EL (cell line): Measurements from ENCODE around the gene ZNF688.
A peak's percentile ranks its signal among the peaks of the same experiment; 100 is the strongest.

Source experiments
- DNase-seq: peaks from one replicate; pipeline ENCODE4 v3.0.0-alpha.2; 2016

The ZNF688 gene

DNA sequence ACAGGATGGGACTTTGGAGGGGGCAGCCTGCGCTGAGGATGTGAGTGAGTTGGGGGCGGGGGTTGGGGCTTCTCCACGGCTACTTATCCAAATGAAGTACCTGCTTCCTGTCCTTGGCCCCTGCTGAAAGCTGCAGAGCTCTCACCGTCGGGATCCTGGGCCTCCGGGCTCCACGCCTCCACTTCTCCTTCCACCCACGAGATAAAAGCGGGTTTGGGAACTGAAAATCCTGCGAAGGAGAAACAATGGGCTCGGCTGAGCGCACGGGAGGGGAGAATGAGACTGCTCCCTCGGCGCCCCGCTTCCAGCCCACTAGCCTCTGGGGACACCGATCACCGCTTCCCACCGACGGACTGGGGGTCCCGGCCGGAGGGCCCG is 13.5 kb upstream of the ZNF688 start:
- no peak for DNase-seq

GRCh38 chr16:30582611-30583340 is 11.3 kb upstream of the ZNF688 start:
- no peak for DNase-seq

DNA sequence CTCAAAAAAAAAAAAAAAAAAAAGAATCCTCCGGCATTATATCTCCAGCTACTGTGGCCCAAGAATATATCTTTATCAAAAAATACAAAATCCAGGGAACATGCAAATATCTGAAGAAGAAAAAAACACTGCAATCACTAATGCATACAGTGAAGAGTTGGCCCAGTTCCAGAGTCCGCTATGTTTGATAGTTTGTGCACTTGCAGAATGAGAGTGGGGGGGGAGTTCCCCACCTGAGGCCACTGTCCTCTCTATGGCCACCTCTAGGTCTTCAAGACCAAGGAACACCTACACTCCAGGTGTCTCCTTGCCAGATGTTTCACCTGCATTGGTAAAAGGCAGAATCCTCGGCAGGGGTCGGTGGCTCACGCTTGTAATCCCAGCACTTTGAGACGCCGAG is 9.9 kb upstream of the ZNF688 start:
- no peak for DNase-seq

DNA sequence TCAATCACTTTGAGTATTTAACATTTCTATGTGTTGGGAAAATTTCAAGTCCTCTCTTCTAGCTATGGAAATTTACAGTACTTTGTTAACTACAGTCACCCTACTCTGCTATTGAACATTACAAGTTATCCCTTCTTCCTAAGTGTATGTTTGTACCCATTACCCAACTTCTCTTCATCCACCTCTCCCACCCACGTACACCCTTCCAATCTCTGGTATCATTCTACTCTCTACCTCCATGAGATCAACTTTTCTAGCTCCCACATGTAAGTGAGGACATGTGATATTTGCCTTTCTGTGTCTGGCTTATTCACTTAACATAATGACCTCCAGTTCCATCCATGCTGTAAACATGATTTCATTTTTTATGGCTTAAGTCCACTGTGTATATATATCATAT is 3.2 kb upstream of the ZNF688 start:
- no peak for DNase-seq

DNA sequence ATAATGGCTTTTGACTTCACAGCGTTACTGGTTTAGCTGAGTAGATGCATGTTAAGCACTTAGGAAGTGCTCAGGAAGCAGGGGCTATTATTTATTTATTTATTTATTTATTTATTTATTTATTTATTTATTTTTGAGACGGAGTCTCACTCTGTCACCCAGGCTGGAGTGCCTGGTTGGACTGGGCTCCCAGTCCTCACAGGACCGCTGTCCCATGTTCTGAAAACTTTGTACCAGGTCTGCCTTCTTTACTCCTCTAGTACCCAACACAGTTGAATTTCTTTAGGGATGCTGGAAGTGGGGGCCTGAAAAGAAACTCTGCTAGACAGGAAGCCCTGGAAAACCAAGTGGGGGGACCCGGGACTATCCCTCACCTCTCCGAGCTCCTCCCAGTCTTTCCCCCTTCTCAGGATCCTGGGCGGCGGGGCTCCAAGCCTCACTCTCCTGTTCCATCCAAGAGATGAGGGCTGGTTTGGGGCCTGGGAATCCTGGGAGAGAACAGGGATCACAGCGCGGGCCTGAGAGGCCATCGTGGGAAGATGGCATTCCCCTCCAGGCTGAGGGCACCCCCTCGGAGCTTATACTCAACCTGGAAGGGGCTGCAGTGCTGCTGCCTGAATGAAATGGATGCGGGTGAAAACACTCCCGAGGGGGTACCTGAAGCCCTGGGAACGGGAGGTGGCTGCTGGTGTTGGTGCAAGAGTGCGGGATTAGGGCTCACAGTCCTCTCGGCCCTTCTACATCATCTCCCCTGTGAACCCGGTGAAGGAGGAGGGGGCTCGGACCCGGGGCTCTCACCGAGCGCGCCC is 674 bp downstream of the ZNF688 start:
- DNase-seq, result peak; percentile 18

DNA sequence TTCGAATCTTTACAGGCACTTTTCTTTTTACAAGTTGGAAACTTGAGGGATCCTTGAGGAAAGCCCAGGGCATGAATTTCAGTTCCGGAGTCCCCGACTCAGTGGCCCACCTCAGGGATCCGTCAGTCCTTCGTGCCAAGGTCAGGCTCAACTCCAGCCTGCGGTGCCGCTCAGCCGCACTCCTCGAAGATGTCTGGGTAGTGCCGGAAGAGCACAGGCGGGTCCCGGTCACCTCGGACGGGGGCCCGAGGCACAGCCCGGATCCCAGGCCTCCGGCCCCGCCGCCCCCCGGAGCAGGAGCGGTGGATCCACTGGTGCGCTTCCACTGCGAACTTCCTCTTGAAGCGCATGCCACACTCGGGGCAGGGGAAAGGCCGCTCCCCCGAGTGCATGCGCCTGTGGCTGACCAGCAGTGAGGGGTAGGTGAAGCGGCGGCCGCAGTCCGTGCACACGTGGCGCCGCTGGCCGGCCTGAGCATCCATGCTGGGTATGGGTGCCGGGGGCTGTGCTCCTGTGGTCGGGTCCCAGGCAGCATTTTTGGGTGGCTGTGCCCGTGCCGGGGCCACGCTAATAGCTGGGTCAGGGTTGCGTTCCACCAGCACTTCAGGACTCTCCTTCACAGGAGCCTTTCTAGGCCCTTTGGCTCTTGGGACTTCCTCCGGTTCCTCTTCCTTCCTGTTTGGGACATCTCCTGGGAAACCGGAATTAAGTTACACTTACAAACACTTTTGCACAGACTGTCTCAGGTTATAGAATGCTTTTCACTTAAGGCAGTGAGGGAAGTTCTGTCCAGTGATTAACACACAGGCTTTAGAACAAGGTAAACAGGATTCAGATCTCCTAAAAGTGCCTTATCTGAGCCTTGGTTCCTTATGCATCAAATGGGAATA is 1.5 kb downstream of the ZNF688 start:
- DNase-seq, result no peak

DNA sequence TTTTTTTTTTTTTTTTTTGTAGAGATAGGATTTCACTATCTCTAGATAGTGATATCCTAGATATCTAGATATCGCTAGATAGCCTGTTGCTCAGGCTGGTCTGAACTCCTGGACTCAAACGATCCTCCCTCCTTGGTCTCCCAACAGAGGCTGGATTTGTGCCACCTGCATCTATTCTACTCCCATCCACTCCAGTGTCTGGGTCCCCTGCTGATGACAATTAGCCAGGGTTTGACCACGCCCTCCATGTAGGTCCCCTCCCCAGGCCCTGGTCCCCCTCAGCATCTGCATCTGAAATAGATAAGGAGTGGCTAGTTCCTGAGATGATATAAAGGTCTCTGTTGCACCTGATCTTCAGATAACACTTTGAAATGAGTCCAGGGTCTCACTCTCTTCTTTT is 2.2 kb downstream of the ZNF688 start:
- DNase-seq, result no peak

GRCh38 chr16:30567991-30568638 is 3.4 kb downstream of the ZNF688 start:
- peak; percentile 68 for DNase-seq

GRCh38 chr16:30567160-30567990 is 4.1 kb downstream of the ZNF688 start:
- no peak for DNase-seq

DNA sequence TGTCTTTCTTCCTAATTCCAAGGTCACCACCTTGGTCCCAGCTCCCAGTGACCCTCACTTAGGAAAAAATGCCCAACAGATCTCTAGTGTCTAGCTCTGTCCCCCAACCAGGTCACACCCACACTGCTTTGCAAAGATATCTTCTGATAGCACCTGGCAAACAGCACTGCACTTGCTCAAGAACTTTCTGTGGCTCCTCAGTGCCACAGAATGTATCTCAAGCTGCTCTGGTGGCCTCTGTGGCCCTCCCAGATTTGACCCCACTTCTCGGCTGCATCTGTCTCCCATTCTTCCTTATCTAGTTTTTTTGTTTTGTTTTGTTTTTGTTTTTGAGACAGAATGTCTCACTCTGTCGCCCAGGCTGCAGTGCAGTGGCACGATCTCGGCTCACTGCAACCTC is 5.0 kb downstream of the ZNF688 start:
- DNase-seq, result no peak

DNA sequence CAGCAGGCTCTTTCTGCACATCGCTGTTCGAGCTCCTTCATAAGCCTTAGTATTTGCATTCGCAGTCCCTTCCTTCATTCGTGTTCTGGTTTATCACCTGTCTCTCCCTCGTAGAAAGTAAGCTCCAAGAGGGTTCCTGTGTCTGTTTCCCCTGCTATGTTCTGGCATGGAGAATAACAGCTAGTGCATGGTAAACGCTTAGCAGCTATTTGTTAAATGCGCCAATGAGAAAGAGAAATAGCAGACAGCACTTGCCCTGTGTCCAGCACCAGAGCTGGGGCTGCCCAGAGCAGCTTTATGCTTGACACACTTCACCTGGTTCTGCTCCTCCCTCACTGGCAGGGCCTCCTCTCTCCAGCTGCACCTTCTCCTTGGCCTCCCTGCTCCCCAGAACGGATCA is 5.5 kb downstream of the ZNF688 start:
- no peak for DNase-seq

GRCh38 chr16:30565526-30565925 is 6.0 kb downstream of the ZNF688 start:
- no peak for DNase-seq

GRCh38 chr16:30562021-30562420 is 9.5 kb downstream of the ZNF688 start:
- DNase-seq, result no peak

GRCh38 chr16:30561089-30561816 is 10.3 kb downstream of the ZNF688 start:
- no peak for DNase-seq

DNA sequence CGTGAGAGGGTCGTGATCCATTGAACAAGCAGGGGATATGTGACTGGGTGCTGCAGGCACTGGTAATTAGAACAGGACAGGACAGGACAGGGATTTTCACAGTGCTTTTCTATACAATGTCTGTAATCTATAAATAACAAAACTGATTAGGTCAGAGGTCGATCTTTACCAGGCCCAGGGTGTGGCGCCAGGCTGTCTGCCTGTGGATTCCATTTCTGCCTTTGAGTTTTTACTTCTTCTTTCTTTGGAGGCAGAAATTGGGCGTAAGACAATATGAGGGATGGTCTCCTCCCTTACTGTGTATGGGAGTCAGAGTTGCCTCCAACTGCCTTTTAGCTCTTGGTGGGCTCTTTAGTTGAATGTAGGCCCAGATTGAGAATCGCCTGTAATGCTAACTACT is 11.8 kb downstream of the ZNF688 start:
- DNase-seq, result no peak

DNA sequence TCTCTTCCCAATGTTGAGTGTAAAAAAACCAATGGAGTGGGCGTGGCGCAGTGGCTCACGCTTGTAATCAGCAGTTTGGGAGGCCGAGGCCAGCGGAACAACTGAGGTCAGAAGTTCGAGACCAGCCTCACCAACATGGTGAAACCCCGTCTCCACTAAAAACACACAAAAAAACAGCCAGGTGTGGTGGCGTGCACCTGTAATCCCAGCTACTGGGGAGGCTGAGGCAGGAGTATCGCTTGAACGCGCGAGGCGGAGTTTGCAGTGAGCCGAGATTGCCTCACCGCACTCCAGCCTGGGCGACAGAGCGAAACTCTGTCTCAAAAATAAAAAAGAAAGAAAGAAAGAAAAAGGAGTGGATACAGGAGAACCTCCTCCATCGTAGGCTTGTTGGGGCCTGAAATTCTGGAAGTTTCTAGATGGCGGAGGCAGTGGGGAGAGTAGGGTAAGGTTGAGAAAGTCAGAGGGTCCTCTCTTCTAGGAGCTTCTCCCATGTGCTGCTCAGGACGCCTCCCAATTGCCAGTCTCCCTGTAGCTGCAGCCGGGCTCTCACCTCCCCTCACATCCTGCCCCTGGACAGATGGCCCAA is 12.6 kb downstream of the ZNF688 start:
- no peak for DNase-seq

DNA sequence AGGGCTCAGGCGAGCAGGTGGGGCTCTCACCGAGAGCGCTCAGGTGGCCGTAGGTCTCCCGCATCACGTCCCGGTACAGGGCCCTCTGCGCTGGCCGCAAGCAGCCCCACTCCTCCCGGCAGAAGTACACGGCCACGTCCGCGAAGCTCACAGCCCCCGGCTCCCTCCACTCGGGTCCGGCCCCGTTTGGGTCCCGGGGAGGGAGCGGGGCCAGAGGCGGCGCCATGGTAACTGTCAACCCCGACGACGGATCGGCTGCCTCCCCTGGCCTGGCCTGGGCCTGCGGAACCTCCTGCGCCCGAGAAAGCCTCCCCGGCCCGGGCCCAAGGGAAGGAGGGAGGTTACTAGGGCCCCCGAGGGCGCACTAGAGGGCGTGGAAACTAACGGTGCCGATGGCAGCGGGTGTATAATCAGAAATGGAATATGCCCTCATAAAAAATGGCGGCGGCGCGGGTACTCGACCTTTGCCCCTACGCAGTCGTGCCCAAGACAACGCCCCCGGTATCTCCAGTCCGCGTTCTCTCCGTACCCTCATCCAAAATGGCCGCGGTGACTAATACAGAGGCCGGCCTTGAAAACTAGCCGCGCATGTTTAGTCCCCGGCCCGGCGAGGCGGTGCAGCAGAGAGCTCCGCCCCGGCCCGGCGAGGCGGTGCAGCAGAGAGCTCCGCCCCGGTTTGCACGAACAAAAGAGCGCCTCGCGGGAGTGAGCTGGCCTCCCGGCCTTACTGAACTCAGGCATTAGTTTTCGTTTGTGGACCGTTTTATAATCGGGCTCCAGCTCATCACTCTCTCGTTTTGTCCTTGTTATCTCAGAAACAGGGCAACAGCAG is 13.3 kb downstream of the ZNF688 start, which contains the start of gene ZNF764:
ZNF764 (minus strand) TSS at position 418 of the 832 bp plus-strand sequence; CDS start at position 226, 192 bp downstream.
- peak; percentile 99 for DNase-seq

DNA sequence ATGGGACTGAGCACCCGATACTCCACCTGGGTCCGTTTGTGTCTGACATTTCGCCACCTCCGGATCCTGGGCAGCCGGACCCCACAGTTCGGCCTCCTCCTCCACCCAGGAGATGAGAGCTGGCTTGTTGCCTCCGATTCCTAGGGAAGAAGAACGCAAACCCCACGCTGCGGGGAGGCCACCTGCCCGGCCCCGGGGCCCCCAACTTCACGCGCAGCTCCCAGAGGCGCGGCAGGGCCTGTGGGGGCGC is 13.9 kb downstream of the ZNF688 start:
- no peak for DNase-seq

GRCh38 chr16:30556125-30556473 is 15.4 kb downstream of the ZNF688 start:
- no peak for DNase-seq
